Prostate gland (tissue), 2 donors: Measurements from ENCODE around the gene ZNF329.

Experiments
- CTCF ChIP-seq, 4 experiments: fragments of 200-600 bp in 2 of 4; fragments of 450-650 bp in 2 of 4; sonication (generic) in 2 of 4; IDR thresholded peaks; 1 replicate in 3 of 4; 2 replicates in 1 of 4; pipeline ENCODE4 v1.5.1; 2016 to 2019; ENCODE audit warnings: antibody characterized with exemption in 4 of 4, mild to moderate bottlenecking in 2 of 4, moderate library complexity in 2 of 4
- POLR2A ChIP-seq: fragments of 450-650 bp; IDR thresholded peaks from one replicate; pipeline ENCODE4 v1.6.1; 2016; ENCODE audit warnings: antibody characterized with exemption, mild to moderate bottlenecking

GRCh38 chr19:58089846-58090245 is 60.7 kb downstream of the ZNF329 start:
- TF ChIP-seq CTCF (IDR thresholded peaks at IDR 0.05) (no peak), POLR2A (no peak)
